ENCODE measurements around the gene FMNL3.

The FMNL3 gene

GRCh38 chr12:49588281-49588680, 118.9 kb downstream of the FMNL3 start:
- DNase-seq: no peak

- no peak for DNase-seq
Observed at GRCh38 chr12:49587174-49587908, 119.9 kb downstream of the FMNL3 start.
